Right atrium auricular region (tissue), 2 donors: ENCODE measurements around the gene MGLL. TPM values are rescaled to one million over a fixed set of nuclear protein-coding genes. Genes with fewer than 3 reads are reported as not detected.
A peak's percentile ranks its signal among the peaks of the same experiment; 100 is the strongest.

Source experiments
- DNase-seq: peaks from one replicate; pipeline ENCODE4 v3.0.0-alpha.2; 2019; ENCODE audit warnings: low spot score
- H3K27ac ChIP-seq, 2 donors: fragments of 200-600 bp; sonication (generic); 1 replicate in 1 of 2; 2 replicates in 1 of 2; pipeline ENCODE4 v1.5.1; 2016 to 2019
- H3K27me3 ChIP-seq, 2 donors: fragments of 200-600 bp; sonication (generic); one replicate each; pipeline versions ENCODE4 v1.5.1 to v1.6.0; 2017 to 2019
- H3K36me3 ChIP-seq: fragments of 200-600 bp; sonication (generic); one replicate; pipeline ENCODE4 v1.5.1; 2016
- H3K4me1 ChIP-seq, 2 donors: fragments of 200-600 bp; sonication (generic); one replicate each; pipeline versions ENCODE4 v1.5.1 to v1.6.0; 2017 to 2019
- H3K4me3 ChIP-seq, 2 donors: fragments of 200-600 bp; sonication (generic); 1 replicate in 1 of 2; 2 replicates in 1 of 2; pipeline ENCODE4 v1.5.1; 2017 to 2019; ENCODE audit warnings: mild to moderate bottlenecking in 1 of 2, moderate library complexity in 1 of 2
- H3K9me3 ChIP-seq, 2 donors: fragments of 200-600 bp; sonication (generic); one replicate each; pipeline ENCODE4 v1.5.1; 2019
- total RNA-seq, 2 donors: library from RNA; depleted of rRNA; stranded (reverse); fragments of >200 nt; gene quantifications; one replicate each; pipeline ENCODE4 v1.1.0, GENCODE V29; 2016
- TF ChIP-seq, protein P1 (sequence below), 2 donors: fragments of 200-600 bp; sonication (generic); IDR thresholded peaks; one replicate each; pipeline ENCODE4 v1.5.1; 2019; ENCODE audit warnings: antibody characterized with exemption in 2 of 2

The MGLL gene
- total RNA-seq, 2 donors from 2014 or later, result 36.3 to 46.4 TPM

DNA sequence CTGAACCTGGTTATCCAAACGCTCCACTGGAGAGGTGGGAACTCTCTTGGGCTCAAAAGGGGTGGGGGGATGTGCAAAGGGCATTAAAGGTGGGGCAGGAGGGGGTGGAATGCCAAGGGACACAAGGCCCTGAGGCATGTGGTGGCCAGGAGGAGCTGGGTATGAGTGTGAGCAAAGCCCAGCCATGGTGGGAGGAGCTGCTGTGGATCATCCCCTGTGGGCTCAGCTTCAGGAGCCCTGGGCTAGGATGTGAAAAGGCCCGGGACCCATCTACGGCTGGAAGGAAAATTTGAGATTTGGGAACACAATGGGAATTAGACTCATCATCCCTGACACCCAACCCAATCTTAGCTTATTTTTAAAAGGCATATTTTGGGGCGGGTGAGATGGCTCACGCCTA is 33.3 kb downstream of the MGLL start:
- Histone ChIP-seq H3K4me3 (no peak overlapping the region), H3K4me1 (peaks cover 0 to 81% of the 10 kb centered on the region in 2 donors), H3K27me3 (no peaks in the 10 kb centered on the region), H3K36me3 (no peaks in the 10 kb centered on the region), H3K27ac (peak overlapping the region; percentile 72), H3K9me3 (no peaks in the 10 kb centered on the region)
- DNase-seq, result no peak
- TF ChIP-seq, protein P1, sequence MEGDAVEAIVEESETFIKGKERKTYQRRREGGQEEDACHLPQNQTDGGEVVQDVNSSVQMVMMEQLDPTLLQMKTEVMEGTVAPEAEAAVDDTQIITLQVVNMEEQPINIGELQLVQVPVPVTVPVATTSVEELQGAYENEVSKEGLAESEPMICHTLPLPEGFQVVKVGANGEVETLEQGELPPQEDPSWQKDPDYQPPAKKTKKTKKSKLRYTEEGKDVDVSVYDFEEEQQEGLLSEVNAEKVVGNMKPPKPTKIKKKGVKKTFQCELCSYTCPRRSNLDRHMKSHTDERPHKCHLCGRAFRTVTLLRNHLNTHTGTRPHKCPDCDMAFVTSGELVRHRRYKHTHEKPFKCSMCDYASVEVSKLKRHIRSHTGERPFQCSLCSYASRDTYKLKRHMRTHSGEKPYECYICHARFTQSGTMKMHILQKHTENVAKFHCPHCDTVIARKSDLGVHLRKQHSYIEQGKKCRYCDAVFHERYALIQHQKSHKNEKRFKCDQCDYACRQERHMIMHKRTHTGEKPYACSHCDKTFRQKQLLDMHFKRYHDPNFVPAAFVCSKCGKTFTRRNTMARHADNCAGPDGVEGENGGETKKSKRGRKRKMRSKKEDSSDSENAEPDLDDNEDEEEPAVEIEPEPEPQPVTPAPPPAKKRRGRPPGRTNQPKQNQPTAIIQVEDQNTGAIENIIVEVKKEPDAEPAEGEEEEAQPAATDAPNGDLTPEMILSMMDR (IDR thresholded peaks at IDR 0.05), result no peak

- Histone ChIP-seq H3K9me3 (no peaks in the 10 kb centered on the region), H3K4me1 (peaks cover 0 to 79% of the 10 kb centered on the region in 2 donors), H3K27me3 (no peaks in the 10 kb centered on the region), H3K4me3 (no peak overlapping the region), H3K36me3 (no peaks in the 10 kb centered on the region), H3K27ac (peak overlapping the region; percentile 72)
- no peak for DNase-seq
- TF ChIP-seq, protein P1 (IDR thresholded peaks at IDR 0.05), result no peak
Observed at GRCh38 chr3:127788451-127788909, 33.8 kb downstream of the MGLL start.

DNA sequence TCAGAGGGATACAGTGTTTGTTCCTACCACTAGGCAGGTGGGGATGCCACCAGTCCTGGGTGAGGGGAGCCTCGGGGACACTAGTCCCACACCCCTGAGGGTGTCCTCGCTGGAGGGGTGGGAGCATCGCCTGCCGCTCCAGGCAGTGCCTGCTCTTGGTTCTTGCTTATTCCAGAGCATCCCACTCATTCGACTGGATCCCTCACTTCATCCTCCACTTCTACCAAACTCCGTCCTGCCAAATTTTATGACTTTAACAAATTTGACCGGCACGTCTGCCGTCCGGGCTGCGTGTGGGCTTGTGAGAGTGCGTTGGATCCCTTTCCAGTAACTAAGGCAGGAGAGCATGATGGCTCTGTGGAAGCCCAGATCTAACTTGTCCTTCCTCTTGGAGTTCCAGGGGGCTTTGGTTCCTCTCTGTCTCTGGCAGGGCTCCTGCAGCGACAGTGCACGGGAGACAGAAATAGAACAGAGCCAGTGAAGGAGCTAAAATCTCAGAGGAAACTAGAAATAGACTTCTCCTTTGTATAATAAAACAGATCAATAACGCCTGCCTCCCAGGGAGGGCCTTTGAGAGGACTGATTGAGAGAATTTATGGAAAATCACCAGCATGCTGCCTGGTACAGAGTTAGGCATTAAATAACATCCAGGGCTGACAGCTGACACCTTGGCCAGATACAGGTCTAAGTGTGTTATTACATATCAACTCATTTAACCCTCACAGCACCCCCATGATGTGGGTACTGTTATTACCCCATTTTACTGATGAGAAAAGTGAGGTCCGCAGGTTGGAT is 34.5 kb downstream of the MGLL start:
- Histone ChIP-seq H3K36me3 (no peaks in the 10 kb centered on the region), H3K27ac (peak overlapping the region; percentile 72), H3K9me3 (no peaks in the 10 kb centered on the region), H3K4me1 (peaks cover 0 to 72% of the 10 kb centered on the region in 2 donors), H3K27me3 (no peaks in the 10 kb centered on the region), H3K4me3 (no peak overlapping the region)
- no peak for DNase-seq
- TF ChIP-seq, protein P1 (IDR thresholded peaks at IDR 0.05), result no peak

- Histone ChIP-seq H3K9me3 (no peaks in the 10 kb centered on the region), H3K4me1 (peaks cover 0 to 67% of the 10 kb centered on the region in 2 donors), H3K27me3 (no peaks in the 10 kb centered on the region), H3K4me3 (no peak overlapping the region), H3K36me3 (no peaks in the 10 kb centered on the region), H3K27ac (peak overlapping the region; percentile 72)
- TF ChIP-seq, protein P1 (IDR thresholded peaks at IDR 0.05), result no peak
- DNase-seq, result peak; percentile 75
Observed at GRCh38 chr3:127787071-127787490, 35.2 kb downstream of the MGLL start.

DNA sequence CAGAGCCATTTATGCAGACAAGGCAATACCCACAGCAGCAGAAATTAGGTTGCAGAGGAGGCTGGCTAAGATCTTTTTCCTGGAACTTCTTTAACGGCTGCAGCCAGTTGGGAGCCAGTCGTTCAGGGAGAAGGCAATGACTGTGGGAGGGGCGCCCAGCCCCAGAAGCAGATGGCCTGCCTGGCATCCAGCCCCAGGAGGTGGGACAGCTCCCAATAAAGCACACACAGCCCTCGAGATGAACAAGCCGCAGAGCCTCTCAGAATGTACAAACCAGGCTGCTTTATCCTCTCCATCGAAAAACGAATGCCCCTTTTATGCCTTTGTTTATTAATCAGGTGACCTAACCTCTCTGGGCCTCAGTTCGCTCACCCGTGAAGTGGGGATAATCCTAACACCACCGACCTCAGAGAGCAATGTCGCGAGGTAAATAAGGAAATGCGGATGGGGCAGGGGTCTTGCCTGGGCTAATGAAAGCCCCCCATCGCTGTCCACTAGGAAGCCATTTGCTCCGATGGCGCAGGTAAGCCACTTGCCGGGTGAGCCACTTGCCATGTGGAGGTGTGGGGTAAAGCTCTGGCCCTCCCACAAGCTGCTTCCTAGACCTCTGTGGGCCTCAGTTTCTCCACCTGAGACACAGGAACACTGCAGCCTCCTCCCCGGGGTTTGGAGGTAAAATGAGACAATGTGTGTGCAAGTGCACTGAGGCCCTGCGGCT is 35.8 kb downstream of the MGLL start:
- H3K4me1 ChIP-seq, result peaks cover 0 to 68% of the 10 kb centered on the region in 2 donors
- TF ChIP-seq, protein P1 (IDR thresholded peaks at IDR 0.05), result no peak
- peak; percentile 78 for DNase-seq
- no peak overlapping the region for H3K4me3 ChIP-seq
- peak overlapping the region; percentile 72 for H3K27ac ChIP-seq
- no peaks in the 10 kb centered on the region for H3K36me3 ChIP-seq
- no peaks in the 10 kb centered on the region for H3K9me3 ChIP-seq
- H3K27me3 ChIP-seq, result no peaks in the 10 kb centered on the region
